SK-N-MC (cell line): Measurements from ENCODE around the gene ARHGAP32.

Experiments used
- EZH2 ChIP-seq: fragments of 200-600 bp; sonication (generic); IDR thresholded peaks from one replicate; pipeline ENCODE4 v1.6.1; 2017; ENCODE audit warnings: antibody characterized with exemption
- POLR2AphosphoS5 ChIP-seq: IDR thresholded peaks from 2 replicates; pipeline ENCODE4 v1.6.1; 2012; ENCODE audit warnings: mild to moderate bottlenecking, low read depth, low read length, borderline replicate concordance

- TF ChIP-seq POLR2AphosphoS5, result no peak
- no peak for TF ChIP-seq EZH2
These were observed 210.9 kb downstream of the ARHGAP32 start for GRCh38 chr11:128981254-128981653.
